ENCODE measurements around the gene ARFGAP2. TPM values are rescaled to one million over a fixed set of nuclear protein-coding genes. Genes with fewer than 3 reads are reported as not detected.

Gene ARFGAP2
- total RNA-seq, 1 experiment from 2014 or later: 78.0 TPM

GRCh38 chr11:47220401-47220821 is 43.7 kb upstream of the ARFGAP2 start:
- POLR2A ChIA-PET: interaction anchor here (0.7 to 7.9 kb wide), 10 partner anchors 10 to 413 kb away, joined by 3 to 72 read pairs (median 5); partner anchors contain the start of genes ACP2 and ARFGAP2
- H3K4me1 Mint-ChIP-seq (ENCODE audit: insufficient read depth, unreplicated experiment): peaks cover 22% of the 10 kb centered on the region
- DNase-seq (ENCODE audit: unreplicated experiment): peak; percentile 80
- BruUV-seq (replicated peaks): no TSS peak
- H3K36me3 Mint-ChIP-seq (ENCODE audit: insufficient read depth, unreplicated experiment): peaks cover 92% of the 10 kb centered on the region
- intact Hi-C loops (cut with micrococcal nuclease): no loop called here
- CTCF ChIA-PET: interaction anchor here (0.6 to 4.6 kb wide), 7 partner anchors 12 to 633 kb away, joined by 3 to 34 read pairs (median 3); partner anchors contain the start of genes ARFGAP2 and PACSIN3
- H3K9me3 Mint-ChIP-seq (ENCODE audit: unreplicated experiment): no peaks in the 10 kb centered on the region
- H3K4me3 Mint-ChIP-seq (ENCODE audit: unreplicated experiment): peak overlapping the region; percentile 0
- H3K27me3 Mint-ChIP-seq (ENCODE audit: insufficient read depth, unreplicated experiment): no peaks in the 10 kb centered on the region
- no peak for TF ChIP-seq CTCF (IDR thresholded peaks at IDR 0.05; ENCODE audit: unreplicated experiment)
- H3K27ac Mint-ChIP-seq (ENCODE audit: low read depth, unreplicated experiment): peak overlapping the region; percentile 68

- Mint-ChIP-seq H3K9me3 (ENCODE audit: unreplicated experiment) (no peaks in the 10 kb centered on the region), H3K27ac (ENCODE audit: low read depth, unreplicated experiment) (no peak overlapping the region), H3K4me1 (ENCODE audit: insufficient read depth, unreplicated experiment) (peaks cover 22% of the 10 kb centered on the region), H3K4me3 (ENCODE audit: unreplicated experiment) (peak overlapping the region; percentile 76), H3K36me3 (ENCODE audit: insufficient read depth, unreplicated experiment) (peaks cover 53% of the 10 kb centered on the region), H3K27me3 (ENCODE audit: insufficient read depth, unreplicated experiment) (no peaks in the 10 kb centered on the region)
- no peak for TF ChIP-seq CTCF (IDR thresholded peaks at IDR 0.05; ENCODE audit: unreplicated experiment)
- ChIA-PET POLR2A (interaction anchor here (0.5 to 7.9 kb wide), 15 partner anchors 12 to 385 kb away, joined by 3 to 199 read pairs (median 16); partner anchors contain the start of genes ACP2, ARFGAP2, PACSIN3 and SLC39A13), CTCF (interaction anchor here (0.5 to 3.5 kb wide), 6 partner anchors 21 to 1097 kb away, joined by 3 to 55 read pairs (median 3); partner anchors contain the start of genes ARFGAP2 and PACSIN3)
- peak; percentile 85 for DNase-seq (ENCODE audit: unreplicated experiment)
- BruUV-seq (replicated peaks): no TSS peak
- intact Hi-C loops (cut with micrococcal nuclease): loop anchor here (1.0 to 5.0 kb wide), 2 partner anchors 39 to 51 kb away; no protein-coding TSS in a partner anchor
Measured at GRCh38 chr11:47216121-47216798, 39.6 kb upstream of the ARFGAP2 start.

GRCh38 chr11:47215366-47215910 is 38.8 kb upstream of the ARFGAP2 start:
- CTCF ChIA-PET: interaction anchor here (0.8 to 3.5 kb wide), 8 partner anchors 12 to 159 kb away, joined by 3 to 55 read pairs (median 6); partner anchors contain the start of genes ARFGAP2 and PACSIN3
- TSS peak; percentile 65 for BruUV-seq (replicated peaks)
- POLR2A ChIA-PET: interaction anchor here (0.7 to 7.9 kb wide), 18 partner anchors 9 to 390 kb away, joined by 3 to 199 read pairs (median 10); partner anchors contain the start of genes ACP2, ARFGAP2, CELF1 and NR1H3
- peak; percentile 73 for DNase-seq (ENCODE audit: unreplicated experiment)
- Mint-ChIP-seq H3K4me1 (ENCODE audit: insufficient read depth, unreplicated experiment) (peaks cover 19% of the 10 kb centered on the region), H3K9me3 (ENCODE audit: unreplicated experiment) (no peaks in the 10 kb centered on the region), H3K27me3 (ENCODE audit: insufficient read depth, unreplicated experiment) (no peaks in the 10 kb centered on the region), H3K4me3 (ENCODE audit: unreplicated experiment) (peak overlapping the region; percentile 76), H3K36me3 (ENCODE audit: insufficient read depth, unreplicated experiment) (peaks cover 45% of the 10 kb centered on the region), H3K27ac (ENCODE audit: low read depth, unreplicated experiment) (peak overlapping the region; percentile 91)
- no peak for TF ChIP-seq CTCF (IDR thresholded peaks at IDR 0.05; ENCODE audit: unreplicated experiment)
- intact Hi-C loops (cut with micrococcal nuclease): loop anchor here (2.0 to 5.0 kb wide), 2 partner anchors 31 to 52 kb away; no protein-coding TSS in a partner anchor

All from MCF 10A (cell line).